DOHH2 (cell line): ENCODE measurements around the gene HAL.

Source experiments
- H3F3A ChIP-seq: fragments of 200-600 bp; sonication (generic), shearing (Covaris generic); 2 replicates; pipeline ENCODE4 v1.6.0; 2016; ENCODE audit warnings: antibody characterized with exemption, mild to moderate bottlenecking; ENCODE audit not compliant: control insufficient read depth, insufficient read depth
- H3K27ac ChIP-seq: fragments of 200-600 bp; sonication (generic); 2 replicates; pipeline ENCODE4 v1.5.1; 2014; ENCODE audit warnings: low read depth, mild to moderate bottlenecking, low read length, moderate library complexity
- H3K27me3 ChIP-seq: fragments of 200-600 bp; sonication (generic); 2 replicates; pipeline ENCODE4 v1.6.1; 2014; ENCODE audit warnings: mild to moderate bottlenecking, low read length, mixed read lengths; ENCODE audit not compliant: control insufficient read depth
- H3K36me3 ChIP-seq: fragments of 200-600 bp; sonication (generic); 2 replicates; pipeline ENCODE4 v1.6.1; 2014; ENCODE audit warnings: mild to moderate bottlenecking, low read length, moderate library complexity, mixed read lengths; ENCODE audit not compliant: control insufficient read depth
- H3K4me1 ChIP-seq: fragments of 200-600 bp; sonication (generic); 2 replicates; pipeline ENCODE4 v1.6.1; 2014; ENCODE audit warnings: mild to moderate bottlenecking, low read length, mixed read lengths; ENCODE audit not compliant: control insufficient read depth
- H3K4me2 ChIP-seq: fragments of 200-600 bp; sonication (generic); 2 replicates; pipeline ENCODE4 v1.6.0; 2014; ENCODE audit warnings: mild to moderate bottlenecking, low read length, moderate library complexity
- H3K4me3 ChIP-seq: fragments of 200-600 bp; sonication (generic); 2 replicates; pipeline ENCODE4 v1.5.1; 2014; ENCODE audit warnings: mild to moderate bottlenecking, low read length, mixed read lengths
- H3K79me2 ChIP-seq: fragments of 200-600 bp; sonication (generic); 2 replicates; pipeline ENCODE4 v1.6.1; 2014; ENCODE audit warnings: mild to moderate bottlenecking, low read length, mixed read lengths; ENCODE audit not compliant: control insufficient read depth
- H3K9me2 ChIP-seq: fragments of 200-600 bp; sonication (generic); replicated peaks from 2 replicates; pipeline ENCODE4 v1.6.1; 2014; ENCODE audit warnings: mild to moderate bottlenecking, low read length, mixed read lengths; ENCODE audit not compliant: control insufficient read depth
- H3K9me3 ChIP-seq: fragments of 200-600 bp; sonication (generic); 2 replicates; pipeline ENCODE4 v1.6.1; 2014; ENCODE audit warnings: antibody characterized with exemption, low read length, mixed read lengths; ENCODE audit not compliant: control insufficient read depth, insufficient read depth
- H4K20me1 ChIP-seq: fragments of 200-600 bp; sonication (generic); 2 replicates; pipeline ENCODE4 v1.6.0; 2014; ENCODE audit warnings: low read depth, mild to moderate bottlenecking, antibody characterized with exemption, low read length, moderate library complexity; ENCODE audit not compliant: control insufficient read depth, insufficient read depth
- CTCF ChIP-seq: fragments of 200-600 bp; sonication (generic); IDR thresholded peaks from one replicate; pipeline ENCODE4 v1.5.1; 2014; ENCODE audit warnings: antibody characterized with exemption, mild to moderate bottlenecking, low read depth, low read length; ENCODE audit not compliant: poor library complexity, severe bottlenecking
- EZH2phosphoT487 ChIP-seq: fragments of 200-600 bp; sonication (generic); IDR thresholded peaks from 2 replicates; pipeline ENCODE4 v1.6.1; 2017; ENCODE audit warnings: borderline replicate concordance, mild to moderate bottlenecking, antibody characterized with exemption, low read length, moderate library complexity, mixed read lengths

HAL gene

GRCh38 chr12:95951515-95951914, 44.6 kb downstream of the HAL start:
- Histone ChIP-seq H3F3A (no peaks in the 10 kb centered on the region), H3K27me3 (peaks cover 21% of the 10 kb centered on the region), H3K79me2 (no peaks in the 10 kb centered on the region), H3K4me1 (no peaks in the 10 kb centered on the region), H3K36me3 (no peaks in the 10 kb centered on the region), H3K9me3 (no peaks in the 10 kb centered on the region), H3K9me2 (no peaks in the 10 kb centered on the region), H3K4me2 (no peak overlapping the region), H3K4me3 (no peak overlapping the region), H3K27ac (no peak overlapping the region), H4K20me1 (no peaks in the 10 kb centered on the region)
- TF ChIP-seq CTCF (no peak), EZH2phosphoT487 (no peak)

GRCh38 chr12:95949477-95950206, 46.5 kb downstream of the HAL start:
- Histone ChIP-seq H3K4me2 (no peak overlapping the region), H3K4me1 (no peaks in the 10 kb centered on the region)

DNA sequence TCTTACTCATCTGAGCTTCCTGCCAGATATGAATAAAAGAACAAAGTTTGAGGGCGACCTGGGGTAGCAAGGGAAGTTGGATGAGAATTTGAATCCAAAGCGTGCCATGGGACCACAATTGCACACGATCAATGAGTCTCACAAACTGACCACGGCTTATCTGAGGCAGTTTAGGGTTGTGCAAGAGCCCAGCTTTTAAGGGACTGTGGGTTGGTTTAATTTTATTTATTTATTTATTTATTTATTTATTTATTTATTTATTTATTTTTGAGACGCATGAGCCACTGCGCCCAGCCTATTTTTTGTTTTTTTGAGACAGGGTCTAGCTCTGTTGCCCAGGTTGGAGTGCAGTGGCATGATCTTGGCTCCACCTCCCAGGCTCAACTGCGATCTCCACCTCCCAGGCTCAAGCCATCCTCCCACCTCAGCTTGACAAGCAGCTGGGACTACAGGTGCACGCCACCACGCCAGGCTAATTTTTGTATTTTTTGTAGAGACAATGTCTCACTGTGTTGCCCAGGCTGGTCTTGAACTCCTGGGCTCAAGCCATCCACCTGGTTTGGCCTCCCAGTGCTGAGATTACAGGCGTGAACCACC, 51.9 kb downstream of the HAL start:
- H3K4me2 ChIP-seq = peak overlapping the region; percentile 86

More at GRCh38 chr12:95949477-95950206, 46.5 kb downstream of the HAL start:
- Histone ChIP-seq H3K79me2 (no peaks in the 10 kb centered on the region), H3K9me3 (no peaks in the 10 kb centered on the region), H4K20me1 (no peaks in the 10 kb centered on the region), H3K4me3 (no peak overlapping the region), H3F3A (no peaks in the 10 kb centered on the region), H3K27ac (no peak overlapping the region), H3K27me3 (peaks cover 28% of the 10 kb centered on the region), H3K36me3 (no peaks in the 10 kb centered on the region), H3K9me2 (no peaks in the 10 kb centered on the region)
- no peak for TF ChIP-seq CTCF
- TF ChIP-seq EZH2phosphoT487 = no peak

More for the DNA sequence above, 51.9 kb downstream of the HAL start:
- Histone ChIP-seq H3K9me3 (no peaks in the 10 kb centered on the region), H3K36me3 (no peaks in the 10 kb centered on the region), H3K9me2 (no peaks in the 10 kb centered on the region), H3F3A (no peaks in the 10 kb centered on the region), H3K4me3 (peak overlapping the region; percentile 88; the same call in 1 of the 2 replicates), H3K79me2 (peaks cover 6% of the 10 kb centered on the region; the same call in 1 of the 2 replicates), H3K4me1 (peaks cover 10% of the 10 kb centered on the region), H3K27me3 (peaks cover 9% of the 10 kb centered on the region), H3K27ac (no peak overlapping the region), H4K20me1 (no peaks in the 10 kb centered on the region)
- TF ChIP-seq EZH2phosphoT487 = no peak
- no peak for TF ChIP-seq CTCF
